ENCODE results near the gene TBC1D10A. TPM values are rescaled to one million over a fixed set of nuclear protein-coding genes. Genes with fewer than 3 reads are reported as not detected.

TBC1D10A gene
- total and polyA plus RNA-seq, 8 donors, result 4.0 to 19.4 (median 7.6) TPM

DNA sequence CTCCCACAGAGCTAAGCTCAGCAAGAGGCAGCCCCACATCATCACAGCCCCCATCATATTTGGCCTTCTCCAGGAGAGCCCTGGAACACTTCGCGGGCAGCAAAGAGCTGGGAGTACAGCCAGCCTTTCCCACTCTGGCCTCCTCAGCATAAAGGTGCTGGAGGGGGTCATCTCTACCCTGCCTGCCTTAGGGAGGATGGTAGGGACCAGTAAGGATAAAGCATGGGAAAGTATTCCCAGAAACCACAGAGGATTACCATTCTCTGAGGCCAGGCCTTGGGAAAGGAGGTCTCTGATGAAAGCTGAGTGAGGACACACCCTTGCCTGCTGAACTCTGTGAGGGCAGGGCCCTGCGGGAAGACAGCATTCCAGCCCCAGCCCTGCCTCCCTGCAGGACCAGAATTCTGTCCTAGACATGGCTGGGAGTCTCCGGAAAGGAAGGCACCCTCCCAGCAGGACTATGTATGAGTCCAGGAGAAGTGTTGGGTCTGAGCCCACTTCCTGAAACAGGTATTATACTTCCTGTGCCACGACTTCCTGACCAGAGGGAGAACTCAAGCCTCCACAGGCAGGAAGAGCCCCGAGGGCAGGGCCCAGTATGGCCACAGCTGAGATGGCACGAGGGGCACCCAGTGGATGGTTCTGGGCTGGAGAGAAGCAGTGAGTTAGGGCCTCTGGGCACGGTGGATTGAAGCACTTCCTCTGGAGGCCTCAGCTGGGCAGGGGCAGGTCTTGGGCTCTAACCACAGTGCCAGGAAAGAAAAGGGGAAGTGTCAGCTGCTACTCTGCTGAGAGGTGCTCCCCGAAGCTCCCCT is 24.5 kb downstream of the TBC1D10A start:
- FAIRE-seq (no peak), ATAC-seq (peak in 3 of 4 donors; percentile 24 to 48 (median 40)), DNase-seq (no peak)
- Histone ChIP-seq H3K27ac (peak overlapping the region in 3 of 4 donors; percentile 62 to 76 (median 62)), H3K36me3 (peaks cover 0 to 1% (median 0%) of the 10 kb centered on the region in 3 donors), H3K4me1 (peaks cover 10 to 53% (median 16%) of the 10 kb centered on the region in 3 donors), H3K9me3 (no peaks in the 10 kb centered on the region), H3K27me3 (no peaks in the 10 kb centered on the region), H3K4me3 (no peak overlapping the region)
- 63 to 68% methylated on average over 9 of the region's 9 CpGs for WGBS, 2 donors
- intact Hi-C loops (cut with DNase I), result no loop called here
- TF ChIP-seq, protein P1, sequence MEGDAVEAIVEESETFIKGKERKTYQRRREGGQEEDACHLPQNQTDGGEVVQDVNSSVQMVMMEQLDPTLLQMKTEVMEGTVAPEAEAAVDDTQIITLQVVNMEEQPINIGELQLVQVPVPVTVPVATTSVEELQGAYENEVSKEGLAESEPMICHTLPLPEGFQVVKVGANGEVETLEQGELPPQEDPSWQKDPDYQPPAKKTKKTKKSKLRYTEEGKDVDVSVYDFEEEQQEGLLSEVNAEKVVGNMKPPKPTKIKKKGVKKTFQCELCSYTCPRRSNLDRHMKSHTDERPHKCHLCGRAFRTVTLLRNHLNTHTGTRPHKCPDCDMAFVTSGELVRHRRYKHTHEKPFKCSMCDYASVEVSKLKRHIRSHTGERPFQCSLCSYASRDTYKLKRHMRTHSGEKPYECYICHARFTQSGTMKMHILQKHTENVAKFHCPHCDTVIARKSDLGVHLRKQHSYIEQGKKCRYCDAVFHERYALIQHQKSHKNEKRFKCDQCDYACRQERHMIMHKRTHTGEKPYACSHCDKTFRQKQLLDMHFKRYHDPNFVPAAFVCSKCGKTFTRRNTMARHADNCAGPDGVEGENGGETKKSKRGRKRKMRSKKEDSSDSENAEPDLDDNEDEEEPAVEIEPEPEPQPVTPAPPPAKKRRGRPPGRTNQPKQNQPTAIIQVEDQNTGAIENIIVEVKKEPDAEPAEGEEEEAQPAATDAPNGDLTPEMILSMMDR (IDR thresholded peaks at IDR 0.05), result no peak

DNA sequence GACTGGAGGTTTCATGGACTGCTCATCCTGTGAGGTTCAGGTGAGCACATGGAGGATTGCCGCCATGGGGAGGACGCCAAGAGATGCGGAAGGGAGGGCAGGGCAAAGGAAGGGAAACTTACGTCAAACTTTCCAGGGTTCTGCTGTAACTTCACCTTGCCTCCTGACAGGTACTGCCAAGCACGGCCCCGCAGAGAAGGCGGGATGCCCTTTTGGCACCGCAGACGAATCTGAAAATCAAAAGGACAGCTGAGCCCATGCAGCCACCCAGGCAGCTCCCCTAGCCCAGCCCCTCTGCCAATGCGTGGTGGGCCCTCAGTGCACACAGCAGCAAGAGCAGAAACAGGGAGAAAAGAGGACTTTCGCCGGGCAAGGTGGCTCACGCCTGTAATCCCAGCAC is 27.4 kb downstream of the TBC1D10A start:
- H3K36me3 ChIP-seq, result peaks cover 0 to 10% (median 0%) of the 10 kb centered on the region in 3 donors
- no peaks in the 10 kb centered on the region for H3K27me3 ChIP-seq
- peaks cover 0 to 25% (median 0%) of the 10 kb centered on the region in 3 donors for H3K4me1 ChIP-seq
- DNase-seq, result no peak
- no peak for FAIRE-seq
- no peak overlapping the region for H3K4me3 ChIP-seq
- 93 to 94% methylated on average over 13 of the region's 13 CpGs for WGBS, 2 donors
- no peak overlapping the region for H3K27ac ChIP-seq
- TF ChIP-seq, protein P1 (IDR thresholded peaks at IDR 0.05), result no peak
- intact Hi-C loops (cut with DNase I), result no loop called here
- H3K9me3 ChIP-seq, result no peaks in the 10 kb centered on the region
- no peak for ATAC-seq

DNA sequence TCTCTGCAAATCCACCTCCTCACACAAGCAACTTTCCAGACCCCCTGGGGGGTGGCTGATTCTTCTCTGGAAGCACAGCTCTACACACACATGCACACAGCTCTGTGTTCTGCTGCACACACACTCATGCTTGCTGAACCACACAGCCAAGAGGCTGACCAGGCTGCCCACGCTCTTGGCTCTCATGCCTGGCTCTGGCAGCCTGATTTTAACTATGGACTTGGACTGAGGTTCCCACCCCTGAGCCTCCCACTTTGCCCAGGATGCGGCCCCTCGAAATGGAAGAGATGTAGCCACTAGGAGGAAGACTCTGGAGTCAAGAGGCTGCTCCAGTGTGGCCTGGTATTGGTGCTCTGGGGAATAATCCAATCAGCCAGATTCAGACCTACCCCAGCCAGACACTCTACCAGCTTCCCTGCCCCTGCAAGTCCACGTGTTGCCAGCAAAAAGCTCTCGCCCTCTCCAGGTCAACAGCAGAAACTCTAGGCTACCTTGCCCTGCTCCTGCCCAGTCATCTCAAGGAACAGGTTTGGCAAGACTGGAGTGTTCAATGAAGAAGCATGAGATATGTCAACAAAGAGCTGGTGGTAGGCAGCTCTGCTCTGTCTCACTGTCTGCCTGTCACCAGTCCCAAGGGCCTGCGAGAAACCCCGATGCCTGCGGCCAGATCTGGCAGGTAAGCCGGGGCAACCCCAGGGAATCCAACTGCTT is 28.6 kb downstream of the TBC1D10A start:
- DNase-seq, result no peak
- no peak for FAIRE-seq
- WGBS, 2 donors, result 52 to 63% methylated on average over 9 of the region's 9 CpGs
- peaks cover 0 to 20% (median 0%) of the 10 kb centered on the region in 3 donors for H3K36me3 ChIP-seq
- no peak overlapping the region for H3K4me3 ChIP-seq
- peak in 3 of 4 donors; percentile 49 to 72 (median 56) for ATAC-seq
- H3K27me3 ChIP-seq, result no peaks in the 10 kb centered on the region
- intact Hi-C loops (cut with DNase I), result no loop called here
- TF ChIP-seq, protein P1 (IDR thresholded peaks at IDR 0.05), result no peak
- H3K9me3 ChIP-seq, result no peaks in the 10 kb centered on the region
- peaks cover 0 to 14% (median 0%) of the 10 kb centered on the region in 3 donors for H3K4me1 ChIP-seq
- H3K27ac ChIP-seq, result peak overlapping the region in 1 of 4 donors; percentile 9

DNA sequence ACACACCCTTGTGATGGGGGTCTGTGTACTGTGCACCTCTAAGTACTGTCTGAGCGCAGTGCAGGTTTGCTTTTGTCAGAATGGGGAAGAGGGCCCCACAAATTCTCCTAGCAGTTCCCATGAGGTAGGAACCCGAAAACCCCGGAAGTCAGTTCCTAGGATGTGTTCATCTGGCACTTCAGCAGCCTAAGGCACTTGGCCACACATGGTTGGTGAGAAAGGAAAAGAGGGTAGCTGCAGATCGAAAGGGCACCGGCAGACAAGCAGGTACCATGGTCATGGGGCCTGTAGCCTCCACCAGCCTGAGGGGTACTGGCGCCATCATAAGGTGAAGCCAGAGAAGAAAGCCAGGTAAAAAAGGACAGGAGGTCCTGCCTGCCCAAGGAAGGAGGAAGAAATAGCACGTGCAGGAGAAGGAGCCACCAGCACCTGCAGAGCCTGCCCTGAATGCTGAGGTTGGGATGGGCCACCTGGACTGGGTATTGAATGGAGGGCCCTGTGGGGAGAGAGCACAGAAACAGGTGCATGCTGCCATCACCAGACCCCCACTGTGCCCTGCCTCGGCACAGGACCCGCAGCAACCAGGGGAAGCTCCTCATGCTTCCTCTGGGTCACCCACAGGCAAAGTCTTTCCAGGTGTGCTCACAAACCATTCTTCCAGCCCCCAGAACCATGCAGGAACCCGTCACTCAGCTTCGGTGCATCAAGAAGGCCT is 29.3 kb downstream of the TBC1D10A start:
- intact Hi-C loops (cut with DNase I), result no loop called here
- ATAC-seq (no peak), FAIRE-seq (no peak), DNase-seq (no peak)
- Histone ChIP-seq H3K36me3 (peaks cover 0 to 27% (median 3%) of the 10 kb centered on the region in 3 donors), H3K4me3 (no peak overlapping the region), H3K27me3 (no peaks in the 10 kb centered on the region), H3K27ac (no peak overlapping the region), H3K9me3 (no peaks in the 10 kb centered on the region), H3K4me1 (peaks cover 0 to 10% (median 0%) of the 10 kb centered on the region in 3 donors)
- WGBS, 2 donors, result 90 to 93% methylated on average over 11 of the region's 11 CpGs
- TF ChIP-seq, protein P1 (IDR thresholded peaks at IDR 0.05), result no peak

Measured in pancreas (tissue), 10 donors.